Vagina (tissue), 2 donors: ENCODE results near the gene NRG2.

Experiments
- CTCF ChIP-seq, 3 experiments: fragments of 450-650 bp in 2 of 3; fragments of 200-600 bp in 1 of 3; sonication (generic) in 1 of 3; IDR thresholded peaks; one replicate each; pipeline ENCODE4 v1.5.1; 2017 to 2019; ENCODE audit warnings: antibody characterized with exemption in 3 of 3, mild to moderate bottlenecking in 2 of 3, moderate library complexity in 2 of 3
- POLR2A ChIP-seq, 2 donors: fragments of 450-650 bp; IDR thresholded peaks; one replicate each; pipeline ENCODE4 v1.6.1; 2017; ENCODE audit warnings: antibody characterized with exemption in 2 of 2, mild to moderate bottlenecking in 2 of 2, moderate library complexity in 2 of 2
- POLR2AphosphoS5 ChIP-seq, 2 donors: sonication (generic); formaldehyde crosslinking; IDR thresholded peaks; one replicate each; pipeline ENCODE4 v1.9.0; 2017; ENCODE audit warnings: antibody characterized with exemption in 2 of 2, mild to moderate bottlenecking in 2 of 2, low read depth in 1 of 2; ENCODE audit not compliant: insufficient read depth in 1 of 2

GRCh38 chr5:139896718-139897117 lies 146.4 kb downstream of the NRG2 start:
- no peak for TF ChIP-seq CTCF (IDR thresholded peaks at IDR 0.05)
- TF ChIP-seq POLR2A (IDR thresholded peaks at IDR 0.05) = no peak
- no peak for TF ChIP-seq POLR2AphosphoS5 (IDR thresholded peaks at IDR 0.05; ENCODE audit: insufficient read depth in 1 of 2, low read depth in 1 of 2)
